ENCODE results near the gene GABRR2. TPM values are rescaled to one million over a fixed set of nuclear protein-coding genes. Genes with fewer than 3 reads are reported as not detected.

GABRR2 gene
- total RNA-seq, 1 experiment from 2014 or later = 0.78 TPM

GRCh38 chr6:89324304-89324703 lies 9.2 kb upstream of the GABRR2 start:
- Mint-ChIP-seq H3K4me3 (ENCODE audit: low read depth, unreplicated experiment) (no peak overlapping the region), H3K36me3 (ENCODE audit: insufficient read depth, unreplicated experiment) (no peaks in the 10 kb centered on the region), H3K9me3 (ENCODE audit: low read depth, unreplicated experiment) (peaks cover 5% of the 10 kb centered on the region), H3K27ac (ENCODE audit: unreplicated experiment) (no peak overlapping the region), H3K4me1 (ENCODE audit: low read depth, unreplicated experiment) (peaks cover 15% of the 10 kb centered on the region), H3K27me3 (ENCODE audit: unreplicated experiment) (no peaks in the 10 kb centered on the region)
- CTCF ChIA-PET = no interaction called here
- BruUV-seq (replicated peaks) = no TSS peak
- TF ChIP-seq CTCF (IDR thresholded peaks at IDR 0.05; ENCODE audit: unreplicated experiment) = no peak
- intact Hi-C loops (cut with micrococcal nuclease; ENCODE audit: unreplicated experiment) = no loop called here
- DNase-seq = no peak

DNA sequence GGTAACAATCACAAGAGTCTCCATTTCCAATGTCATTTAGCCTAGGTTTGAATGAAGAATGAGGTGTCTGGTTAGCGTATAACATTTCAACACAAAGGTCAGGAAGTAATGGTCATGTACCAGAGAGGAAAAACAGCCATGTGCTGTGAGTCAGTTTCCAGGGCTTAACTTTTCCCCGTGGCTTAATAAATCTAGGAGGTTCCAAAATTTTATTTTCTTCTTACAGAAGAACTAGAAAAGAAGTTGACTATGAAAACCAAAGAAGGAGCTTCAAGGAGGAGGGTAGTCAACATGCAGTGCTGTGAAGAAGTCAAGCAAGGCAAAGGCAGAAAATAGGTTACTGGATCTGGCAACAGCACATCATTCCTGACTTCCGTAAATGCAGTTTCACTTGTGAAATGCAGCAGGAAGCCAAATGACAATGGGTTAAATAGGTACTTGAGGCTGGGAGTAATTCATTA lies 8.4 kb upstream of the GABRR2 start:
- H3K36me3 Mint-ChIP-seq (ENCODE audit: insufficient read depth, unreplicated experiment) = no peaks in the 10 kb centered on the region
- no peak overlapping the region for H3K27ac Mint-ChIP-seq (ENCODE audit: unreplicated experiment)
- BruUV-seq (replicated peaks) = no TSS peak
- CTCF ChIA-PET = no interaction called here
- no peaks in the 10 kb centered on the region for H3K27me3 Mint-ChIP-seq (ENCODE audit: unreplicated experiment)
- H3K4me1 Mint-ChIP-seq (ENCODE audit: low read depth, unreplicated experiment) = peaks cover 15% of the 10 kb centered on the region
- intact Hi-C loops (cut with micrococcal nuclease; ENCODE audit: unreplicated experiment) = no loop called here
- H3K9me3 Mint-ChIP-seq (ENCODE audit: low read depth, unreplicated experiment) = peaks cover 5% of the 10 kb centered on the region
- no peak for DNase-seq
- no peak for TF ChIP-seq CTCF (IDR thresholded peaks at IDR 0.05; ENCODE audit: unreplicated experiment)
- no peak overlapping the region for H3K4me3 Mint-ChIP-seq (ENCODE audit: low read depth, unreplicated experiment)

DNA sequence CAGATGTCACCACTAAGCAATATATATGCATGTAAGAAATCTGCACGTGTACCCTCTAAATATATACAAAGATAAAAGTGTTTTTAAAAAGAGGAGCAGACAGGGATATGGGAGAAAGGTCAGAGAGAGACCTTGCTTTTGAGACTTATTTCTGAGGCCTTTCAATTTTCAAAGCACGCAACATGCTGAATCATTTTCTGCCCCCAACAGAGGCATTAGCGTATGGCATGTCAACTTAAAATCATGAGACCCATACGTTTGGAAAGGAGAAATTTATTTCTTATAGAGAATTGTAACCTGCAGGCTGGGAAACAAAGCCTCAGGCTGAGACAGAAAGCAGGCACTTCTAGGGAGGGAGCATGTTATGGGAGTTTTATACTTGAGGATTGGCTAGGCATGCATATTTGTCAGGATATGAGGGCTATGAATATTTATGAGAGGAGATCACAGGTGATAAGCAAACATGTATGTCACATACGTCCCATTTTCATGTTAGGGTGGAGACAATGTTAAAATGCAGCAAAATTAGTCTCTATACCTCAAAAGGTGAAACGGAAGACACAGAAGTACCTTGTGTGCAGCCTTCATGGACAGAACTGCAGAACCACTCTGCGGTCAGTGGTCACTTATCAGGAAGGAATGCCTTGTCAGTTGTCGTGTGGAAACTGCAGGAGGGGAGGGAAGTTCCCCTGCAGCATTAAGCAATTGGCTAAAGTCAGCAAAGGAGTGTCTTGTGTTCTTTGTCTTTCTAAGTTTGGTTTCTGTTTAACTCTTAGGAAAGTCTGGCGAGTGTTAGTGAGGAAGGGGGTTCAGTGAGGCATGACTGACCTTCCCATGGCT lies 6.3 kb upstream of the GABRR2 start:
- TF ChIP-seq CTCF (IDR thresholded peaks at IDR 0.05; ENCODE audit: unreplicated experiment) = no peak
- Mint-ChIP-seq H3K9me3 (ENCODE audit: low read depth, unreplicated experiment) (peaks cover 8% of the 10 kb centered on the region), H3K27me3 (ENCODE audit: unreplicated experiment) (no peaks in the 10 kb centered on the region), H3K27ac (ENCODE audit: unreplicated experiment) (no peak overlapping the region), H3K36me3 (ENCODE audit: insufficient read depth, unreplicated experiment) (no peaks in the 10 kb centered on the region), H3K4me1 (ENCODE audit: low read depth, unreplicated experiment) (peaks cover 15% of the 10 kb centered on the region), H3K4me3 (ENCODE audit: low read depth, unreplicated experiment) (no peak overlapping the region)
- CTCF ChIA-PET = no interaction called here
- BruUV-seq (replicated peaks) = no TSS peak
- intact Hi-C loops (cut with micrococcal nuclease; ENCODE audit: unreplicated experiment) = no loop called here
- no peak for DNase-seq

DNA sequence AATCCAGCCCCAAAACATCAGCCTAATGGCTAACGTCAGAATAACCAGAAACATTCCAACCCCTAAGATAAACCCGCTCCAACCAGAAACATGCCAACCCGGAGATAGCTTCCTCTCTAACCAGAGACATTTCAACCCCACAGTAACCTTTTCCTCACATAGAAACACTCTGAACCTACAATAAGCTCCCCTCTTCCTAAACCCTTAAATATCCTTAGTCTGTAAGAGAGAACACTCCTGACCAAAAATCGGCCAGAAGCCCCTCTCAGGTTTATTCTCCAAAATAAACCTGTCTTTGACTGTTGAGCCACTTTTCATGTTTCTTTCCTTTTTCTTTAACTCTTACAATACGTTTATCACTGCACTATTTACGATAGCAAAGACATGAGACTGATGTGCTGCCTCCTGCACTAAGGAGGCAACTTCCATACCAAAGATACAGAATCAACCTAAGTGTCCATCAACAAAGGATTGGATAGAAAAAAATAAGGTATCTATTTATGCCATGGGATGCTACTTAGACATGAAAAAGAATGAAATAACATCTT lies 5.0 kb upstream of the GABRR2 start:
- H3K4me3 Mint-ChIP-seq (ENCODE audit: low read depth, unreplicated experiment) = no peak overlapping the region
- H3K27me3 Mint-ChIP-seq (ENCODE audit: unreplicated experiment) = no peaks in the 10 kb centered on the region
- TF ChIP-seq CTCF (IDR thresholded peaks at IDR 0.05; ENCODE audit: unreplicated experiment) = no peak
- no TSS peak for BruUV-seq (replicated peaks)
- intact Hi-C loops (cut with micrococcal nuclease; ENCODE audit: unreplicated experiment) = no loop called here
- DNase-seq = no peak
- peaks cover 8% of the 10 kb centered on the region for H3K9me3 Mint-ChIP-seq (ENCODE audit: low read depth, unreplicated experiment)
- peaks cover 15% of the 10 kb centered on the region for H3K4me1 Mint-ChIP-seq (ENCODE audit: low read depth, unreplicated experiment)
- H3K36me3 Mint-ChIP-seq (ENCODE audit: insufficient read depth, unreplicated experiment) = no peaks in the 10 kb centered on the region
- no peak overlapping the region for H3K27ac Mint-ChIP-seq (ENCODE audit: unreplicated experiment)
- CTCF ChIA-PET = no interaction called here

Data from Calu3 (cell line).